ENCODE data around the gene ATP6V0B. TPM values are rescaled to one million over a fixed set of nuclear protein-coding genes. Genes with fewer than 3 reads are reported as not detected.
A peak's percentile ranks its signal among the peaks of the same experiment; 100 is the strongest.

The ATP6V0B gene
- total and polyA plus RNA-seq, 2 of the 13 experiments (the other 11 are each of a cell fraction or from before 2014, with no cell fraction given) = 157 to 161 TPM

DNA sequence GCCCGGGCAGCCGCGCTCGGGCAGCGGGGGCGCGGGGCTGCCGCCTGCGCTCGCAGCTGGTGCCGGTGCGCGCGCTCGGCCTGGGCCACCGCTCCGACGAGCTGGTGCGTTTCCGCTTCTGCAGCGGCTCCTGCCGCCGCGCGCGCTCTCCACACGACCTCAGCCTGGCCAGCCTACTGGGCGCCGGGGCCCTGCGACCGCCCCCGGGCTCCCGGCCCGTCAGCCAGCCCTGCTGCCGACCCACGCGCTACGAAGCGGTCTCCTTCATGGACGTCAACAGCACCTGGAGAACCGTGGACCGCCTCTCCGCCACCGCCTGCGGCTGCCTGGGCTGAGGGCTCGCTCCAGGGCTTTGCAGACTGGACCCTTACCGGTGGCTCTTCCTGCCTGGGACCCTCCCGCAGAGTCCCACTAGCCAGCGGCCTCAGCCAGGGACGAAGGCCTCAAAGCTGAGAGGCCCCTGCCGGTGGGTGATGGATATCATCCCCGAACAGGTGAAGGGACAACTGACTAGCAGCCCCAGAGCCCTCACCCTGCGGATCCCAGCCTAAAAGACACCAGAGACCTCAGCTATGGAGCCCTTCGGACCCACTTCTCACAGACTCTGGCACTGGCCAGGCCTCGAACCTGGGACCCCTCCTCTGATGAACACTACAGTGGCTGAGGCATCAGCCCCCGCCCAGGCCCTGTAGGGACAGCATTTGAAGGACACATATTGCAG is 38.2 kb upstream of the ATP6V0B start (continued):
- TF ChIP-seq, protein P1, sequence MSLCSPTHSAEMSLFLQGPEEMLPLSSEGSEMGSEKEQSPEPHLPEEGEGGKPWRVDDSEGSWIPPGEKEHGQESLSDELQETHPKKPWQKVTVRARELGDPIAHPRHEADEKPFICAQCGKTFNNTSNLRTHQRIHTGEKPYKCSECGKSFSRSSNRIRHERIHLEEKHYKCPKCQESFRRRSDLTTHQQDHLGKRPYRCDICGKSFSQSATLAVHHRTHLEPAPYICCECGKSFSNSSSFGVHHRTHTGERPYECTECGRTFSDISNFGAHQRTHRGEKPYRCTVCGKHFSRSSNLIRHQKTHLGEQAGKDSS (CRISPR knock-in tag; IDR thresholded peaks at IDR 0.05; ENCODE audit: borderline replicate concordance, low read depth) = 0 out of 2 replicates have a peak, but pooled peaks have one; percentile 23
- TF ChIP-seq HOXA3 (CRISPR knock-in tag; IDR thresholded peaks at IDR 0.05) (peak; percentile 64), ZSCAN29 (CRISPR knock-in tag; conservative IDR thresholded peaks at IDR 0.05) (0 out of 2 replicates have a peak, but pooled peaks have one; percentile 62), HDAC2 (CRISPR knock-in tag; IDR thresholded peaks at IDR 0.05) (peak; percentile 37; the same call in 1 of the 2 replicates), RBFOX2 (IDR thresholded peaks at IDR 0.05; ENCODE audit: low read depth, low read length) (peak; percentile 61; the same call in 1 of the 2 replicates), ZNF891 (CRISPR knock-in tag; IDR thresholded peaks at IDR 0.05) (peak; percentile 85), KDM4B (CRISPR knock-in tag; IDR thresholded peaks at IDR 0.05) (0 out of 2 replicates have a peak, but pooled peaks have one; percentile 24), SRSF4 (IDR thresholded peaks at IDR 0.05; ENCODE audit: low read depth, low read length, poor library complexity, severe bottlenecking) (no peak), NFE2L2 (IDR thresholded peaks at IDR 0.05; ENCODE audit: low read length) (no peak), REL (CRISPR knock-in tag; conservative IDR thresholded peaks at IDR 0.05) (0 out of 2 replicates have a peak, but pooled peaks have one; percentile 42), ZNF143 (CRISPR knock-in tag; IDR thresholded peaks at IDR 0.05) (0 out of 2 replicates have a peak, but pooled peaks have one; percentile 16), BRD4 (CRISPR knock-in tag; IDR thresholded peaks at IDR 0.05) (0 out of 2 replicates have a peak, but pooled peaks have one; percentile 40), IKZF1 (IDR thresholded peaks at IDR 0.05) (no peak), ZNF563 (CRISPR knock-in tag; IDR thresholded peaks at IDR 0.05) (peak; percentile 55; the same call in 1 of the 2 replicates), RFXAP (CRISPR knock-in tag; IDR thresholded peaks at IDR 0.05; ENCODE audit: borderline replicate concordance) (0 out of 2 replicates have a peak, but pooled peaks have one; percentile 36), NONO (IDR thresholded peaks at IDR 0.05) (no peak), NONO (CRISPR knock-in tag; conservative IDR thresholded peaks at IDR 0.05) (peak; percentile 65; the same call in 1 of the 2 replicates)
- TF ChIP-seq, protein P2, sequence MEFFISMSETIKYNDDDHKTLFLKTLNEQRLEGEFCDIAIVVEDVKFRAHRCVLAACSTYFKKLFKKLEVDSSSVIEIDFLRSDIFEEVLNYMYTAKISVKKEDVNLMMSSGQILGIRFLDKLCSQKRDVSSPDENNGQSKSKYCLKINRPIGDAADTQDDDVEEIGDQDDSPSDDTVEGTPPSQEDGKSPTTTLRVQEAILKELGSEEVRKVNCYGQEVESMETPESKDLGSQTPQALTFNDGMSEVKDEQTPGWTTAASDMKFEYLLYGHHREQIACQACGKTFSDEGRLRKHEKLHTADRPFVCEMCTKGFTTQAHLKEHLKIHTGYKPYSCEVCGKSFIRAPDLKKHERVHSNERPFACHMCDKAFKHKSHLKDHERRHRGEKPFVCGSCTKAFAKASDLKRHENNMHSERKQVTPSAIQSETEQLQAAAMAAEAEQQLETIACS (CRISPR knock-in tag; IDR thresholded peaks at IDR 0.05) = peak; percentile 72
- TF ChIP-seq, protein P3, sequence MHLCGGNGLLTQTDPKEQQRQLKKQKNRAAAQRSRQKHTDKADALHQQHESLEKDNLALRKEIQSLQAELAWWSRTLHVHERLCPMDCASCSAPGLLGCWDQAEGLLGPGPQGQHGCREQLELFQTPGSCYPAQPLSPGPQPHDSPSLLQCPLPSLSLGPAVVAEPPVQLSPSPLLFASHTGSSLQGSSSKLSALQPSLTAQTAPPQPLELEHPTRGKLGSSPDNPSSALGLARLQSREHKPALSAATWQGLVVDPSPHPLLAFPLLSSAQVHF (CRISPR knock-in tag; IDR thresholded peaks at IDR 0.05) = no peak
- TF ChIP-seq, protein P4, sequence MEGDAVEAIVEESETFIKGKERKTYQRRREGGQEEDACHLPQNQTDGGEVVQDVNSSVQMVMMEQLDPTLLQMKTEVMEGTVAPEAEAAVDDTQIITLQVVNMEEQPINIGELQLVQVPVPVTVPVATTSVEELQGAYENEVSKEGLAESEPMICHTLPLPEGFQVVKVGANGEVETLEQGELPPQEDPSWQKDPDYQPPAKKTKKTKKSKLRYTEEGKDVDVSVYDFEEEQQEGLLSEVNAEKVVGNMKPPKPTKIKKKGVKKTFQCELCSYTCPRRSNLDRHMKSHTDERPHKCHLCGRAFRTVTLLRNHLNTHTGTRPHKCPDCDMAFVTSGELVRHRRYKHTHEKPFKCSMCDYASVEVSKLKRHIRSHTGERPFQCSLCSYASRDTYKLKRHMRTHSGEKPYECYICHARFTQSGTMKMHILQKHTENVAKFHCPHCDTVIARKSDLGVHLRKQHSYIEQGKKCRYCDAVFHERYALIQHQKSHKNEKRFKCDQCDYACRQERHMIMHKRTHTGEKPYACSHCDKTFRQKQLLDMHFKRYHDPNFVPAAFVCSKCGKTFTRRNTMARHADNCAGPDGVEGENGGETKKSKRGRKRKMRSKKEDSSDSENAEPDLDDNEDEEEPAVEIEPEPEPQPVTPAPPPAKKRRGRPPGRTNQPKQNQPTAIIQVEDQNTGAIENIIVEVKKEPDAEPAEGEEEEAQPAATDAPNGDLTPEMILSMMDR (CRISPR knock-in tag; IDR thresholded peaks at IDR 0.05) = peak; percentile 51
- TF ChIP-seq, protein P5, sequence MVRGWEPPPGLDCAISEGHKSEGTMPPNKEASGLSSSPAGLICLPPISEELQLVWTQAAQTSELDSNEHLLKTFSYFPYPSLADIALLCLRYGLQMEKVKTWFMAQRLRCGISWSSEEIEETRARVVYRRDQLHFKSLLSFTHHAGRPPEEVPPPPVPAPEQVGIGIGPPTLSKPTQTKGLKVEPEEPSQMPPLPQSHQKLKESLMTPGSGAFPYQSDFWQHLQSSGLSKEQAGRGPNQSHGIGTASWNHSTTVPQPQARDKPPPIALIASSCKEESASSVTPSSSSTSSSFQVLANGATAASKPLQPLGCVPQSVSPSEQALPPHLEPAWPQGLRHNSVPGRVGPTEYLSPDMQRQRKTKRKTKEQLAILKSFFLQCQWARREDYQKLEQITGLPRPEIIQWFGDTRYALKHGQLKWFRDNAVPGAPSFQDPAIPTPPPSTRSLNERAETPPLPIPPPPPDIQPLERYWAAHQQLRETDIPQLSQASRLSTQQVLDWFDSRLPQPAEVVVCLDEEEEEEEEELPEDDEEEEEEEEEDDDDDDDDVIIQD (CRISPR knock-in tag; IDR thresholded peaks at IDR 0.05; ENCODE audit: low read depth) = no peak
- TF ChIP-seq, protein P6, sequence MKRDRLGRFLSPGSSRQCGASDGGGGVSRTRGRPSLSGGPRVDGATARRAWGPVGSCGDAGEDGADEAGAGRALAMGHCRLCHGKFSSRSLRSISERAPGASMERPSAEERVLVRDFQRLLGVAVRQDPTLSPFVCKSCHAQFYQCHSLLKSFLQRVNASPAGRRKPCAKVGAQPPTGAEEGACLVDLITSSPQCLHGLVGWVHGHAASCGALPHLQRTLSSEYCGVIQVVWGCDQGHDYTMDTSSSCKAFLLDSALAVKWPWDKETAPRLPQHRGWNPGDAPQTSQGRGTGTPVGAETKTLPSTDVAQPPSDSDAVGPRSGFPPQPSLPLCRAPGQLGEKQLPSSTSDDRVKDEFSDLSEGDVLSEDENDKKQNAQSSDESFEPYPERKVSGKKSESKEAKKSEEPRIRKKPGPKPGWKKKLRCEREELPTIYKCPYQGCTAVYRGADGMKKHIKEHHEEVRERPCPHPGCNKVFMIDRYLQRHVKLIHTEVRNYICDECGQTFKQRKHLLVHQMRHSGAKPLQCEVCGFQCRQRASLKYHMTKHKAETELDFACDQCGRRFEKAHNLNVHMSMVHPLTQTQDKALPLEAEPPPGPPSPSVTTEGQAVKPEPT (CRISPR knock-in tag; IDR thresholded peaks at IDR 0.05; ENCODE audit: low read depth) = no peak

Measured in HepG2 (cell line).